ENCODE data around the gene CHN2. TPM values are rescaled to one million over a fixed set of nuclear protein-coding genes. Genes with fewer than 3 reads are reported as not detected.

Gene CHN2
- total RNA-seq, 1 donor from 2014 or later: 0.64 TPM

DNA sequence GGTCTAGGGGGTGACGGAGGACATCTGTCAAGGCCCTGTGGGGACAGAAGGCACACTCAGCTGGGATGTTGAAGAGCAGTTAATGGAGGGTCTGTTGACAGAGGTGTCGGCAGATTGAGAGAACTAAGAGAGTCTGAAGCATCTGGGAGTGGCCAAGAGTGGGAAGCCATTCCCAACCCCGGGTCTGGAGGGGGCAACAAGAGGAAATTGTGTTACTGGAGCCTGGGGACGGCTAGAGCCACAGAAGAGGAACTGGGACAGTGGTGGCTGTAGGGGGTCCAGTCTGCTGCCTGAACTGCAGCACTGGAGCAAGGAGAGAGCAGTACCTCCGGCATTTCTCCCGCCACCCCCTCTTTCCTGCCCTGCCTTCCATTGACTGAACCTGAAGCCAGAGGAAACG is 136.6 kb downstream of the CHN2 start:
- Mint-ChIP-seq H3K36me3 (ENCODE audit: unreplicated experiment) (no peaks in the 10 kb centered on the region), H3K27ac (ENCODE audit: unreplicated experiment) (no peak overlapping the region), H3K9me3 (ENCODE audit: unreplicated experiment) (no peaks in the 10 kb centered on the region), H3K4me3 (ENCODE audit: unreplicated experiment) (no peak overlapping the region), H3K27me3 (ENCODE audit: unreplicated experiment) (peaks cover 11% of the 10 kb centered on the region), H3K4me1 (ENCODE audit: unreplicated experiment) (no peaks in the 10 kb centered on the region)
- TF ChIP-seq CTCF (IDR thresholded peaks at IDR 0.05): no peak
- no peak for DNase-seq (ENCODE audit: extremely low spot score, unreplicated experiment)

GRCh38 chr7:29332042-29332811 is 137.7 kb downstream of the CHN2 start:
- Mint-ChIP-seq H3K4me1 (ENCODE audit: unreplicated experiment) (no peaks in the 10 kb centered on the region), H3K36me3 (ENCODE audit: unreplicated experiment) (no peaks in the 10 kb centered on the region), H3K9me3 (ENCODE audit: unreplicated experiment) (no peaks in the 10 kb centered on the region), H3K4me3 (ENCODE audit: unreplicated experiment) (no peak overlapping the region), H3K27me3 (ENCODE audit: unreplicated experiment) (peaks cover 15% of the 10 kb centered on the region), H3K27ac (ENCODE audit: unreplicated experiment) (no peak overlapping the region)
- TF ChIP-seq CTCF (IDR thresholded peaks at IDR 0.05): no peak
- no peak for DNase-seq (ENCODE audit: extremely low spot score, unreplicated experiment)

DNA sequence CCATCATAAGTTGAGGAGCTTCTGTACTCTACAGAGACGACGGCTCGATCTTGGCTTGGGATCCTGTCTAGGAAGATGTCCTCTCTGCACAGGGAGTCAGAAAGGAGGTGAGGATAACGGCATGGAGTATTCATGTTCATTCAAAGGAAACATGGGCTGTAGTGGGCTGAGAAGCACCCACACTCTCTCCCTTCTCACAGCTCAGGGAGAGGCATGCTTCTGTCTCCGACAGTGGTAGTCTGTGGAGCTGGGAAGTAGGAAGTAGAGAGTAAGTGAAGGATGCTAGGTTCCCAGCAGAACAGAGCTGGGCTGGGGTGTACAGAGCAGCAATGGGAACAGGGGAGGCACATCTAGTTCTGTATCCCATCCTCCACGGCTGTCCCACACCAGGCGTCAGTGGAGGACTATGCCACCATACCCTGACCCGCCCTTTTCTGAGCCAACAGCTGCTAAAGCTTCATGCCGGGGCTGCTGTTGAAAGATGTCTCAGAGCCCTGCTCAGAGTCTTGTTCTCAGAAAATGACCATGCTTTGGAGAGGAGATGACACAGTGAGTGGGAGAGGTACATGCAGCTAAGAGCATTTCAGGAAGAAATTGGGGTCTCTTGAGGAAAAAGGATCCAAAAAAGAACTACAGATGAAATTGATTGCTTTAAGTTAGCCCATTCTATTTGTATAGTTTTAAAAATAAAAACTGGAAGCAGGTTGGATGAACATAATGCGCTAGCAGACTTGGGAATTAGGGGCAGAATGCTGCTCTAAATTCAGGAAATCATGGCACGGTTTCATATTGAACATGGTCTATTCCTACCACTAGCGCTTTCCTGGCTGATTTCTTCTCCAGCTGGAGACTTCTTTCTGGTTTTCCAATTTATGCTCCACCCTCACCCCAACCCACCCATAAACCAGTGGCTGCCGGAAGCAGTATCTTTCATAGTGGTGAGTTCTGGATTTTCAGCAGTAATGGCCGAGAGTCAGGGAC is 138.6 kb downstream of the CHN2 start:
- TF ChIP-seq CTCF (IDR thresholded peaks at IDR 0.05): no peak
- no peak overlapping the region for H3K4me3 Mint-ChIP-seq (ENCODE audit: unreplicated experiment)
- peaks cover 2% of the 10 kb centered on the region for H3K4me1 Mint-ChIP-seq (ENCODE audit: unreplicated experiment)
- no peak overlapping the region for H3K27ac Mint-ChIP-seq (ENCODE audit: unreplicated experiment)
- H3K36me3 Mint-ChIP-seq (ENCODE audit: unreplicated experiment): no peaks in the 10 kb centered on the region
- H3K27me3 Mint-ChIP-seq (ENCODE audit: unreplicated experiment): peaks cover 20% of the 10 kb centered on the region
- H3K9me3 Mint-ChIP-seq (ENCODE audit: unreplicated experiment): no peaks in the 10 kb centered on the region
- DNase-seq (ENCODE audit: extremely low spot score, unreplicated experiment): no peak

DNA sequence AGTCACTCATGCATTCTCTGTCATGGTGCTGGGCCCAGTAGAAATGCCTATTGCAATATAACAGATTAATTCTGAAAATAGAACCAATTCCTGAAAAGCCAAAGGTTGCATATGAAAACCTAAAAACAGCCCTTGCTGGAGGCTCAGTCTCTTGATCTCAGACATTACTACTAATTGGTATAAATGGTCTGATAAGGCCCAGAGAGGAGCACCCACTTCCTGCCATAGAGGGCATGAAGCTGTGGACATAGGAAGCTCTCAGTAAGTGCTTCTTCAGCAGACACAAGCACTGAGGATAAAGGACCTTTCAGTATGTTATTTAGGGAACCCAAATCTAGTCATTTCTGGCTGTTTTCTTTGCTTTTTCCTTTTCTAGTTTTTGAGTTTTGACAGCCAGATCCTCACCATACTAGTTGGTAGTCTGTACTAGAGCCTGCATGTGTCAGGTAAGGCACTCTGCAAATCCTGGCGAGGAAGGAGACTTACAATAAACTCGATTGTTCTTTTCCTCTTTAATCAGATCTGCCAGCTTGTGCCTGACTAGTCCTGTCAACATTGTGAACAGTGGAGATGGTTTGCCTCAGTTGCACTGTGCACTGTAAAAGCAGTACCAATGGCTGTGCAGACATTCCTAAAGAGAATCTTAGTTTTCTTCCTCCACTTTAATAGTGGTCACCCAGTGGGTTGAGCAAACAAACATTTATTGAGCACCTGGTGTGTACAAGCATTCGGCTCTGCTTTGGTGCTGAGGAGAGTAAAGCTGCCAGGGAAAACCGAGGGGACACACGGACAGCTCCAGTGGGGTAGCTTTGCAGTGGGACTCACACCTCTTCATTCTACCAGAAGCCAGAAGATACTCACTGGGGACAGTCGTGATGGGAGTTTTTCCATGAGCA is 140.9 kb downstream of the CHN2 start:
- no peaks in the 10 kb centered on the region for H3K36me3 Mint-ChIP-seq (ENCODE audit: unreplicated experiment)
- no peak overlapping the region for H3K4me3 Mint-ChIP-seq (ENCODE audit: unreplicated experiment)
- TF ChIP-seq CTCF (IDR thresholded peaks at IDR 0.05): no peak
- H3K27ac Mint-ChIP-seq (ENCODE audit: unreplicated experiment): no peak overlapping the region
- no peak for DNase-seq (ENCODE audit: extremely low spot score, unreplicated experiment)
- H3K27me3 Mint-ChIP-seq (ENCODE audit: unreplicated experiment): peaks cover 22% of the 10 kb centered on the region
- H3K9me3 Mint-ChIP-seq (ENCODE audit: unreplicated experiment): no peaks in the 10 kb centered on the region
- peaks cover 2% of the 10 kb centered on the region for H3K4me1 Mint-ChIP-seq (ENCODE audit: unreplicated experiment)

Measured in osteocyte (in vitro differentiated cells).